CD4-positive, alpha-beta T cell treated with Interleukin-1 beta for 1 hour (primary cell): ENCODE measurements around the gene TECR.
A peak's percentile ranks its signal among the peaks of the same experiment; 100 is the strongest.
"Not testable (repeated sequence)": the region's sequence is repeated elsewhere in the genome, so short reads cannot be mapped to it uniquely, and the experiment has no call there.

ENCODE experiments used
- DNase-seq, 2 donors: peaks; one replicate each; pipeline ENCODE4 v3.0.0-alpha.2; 2020 to 2022

Gene TECR, protein sequence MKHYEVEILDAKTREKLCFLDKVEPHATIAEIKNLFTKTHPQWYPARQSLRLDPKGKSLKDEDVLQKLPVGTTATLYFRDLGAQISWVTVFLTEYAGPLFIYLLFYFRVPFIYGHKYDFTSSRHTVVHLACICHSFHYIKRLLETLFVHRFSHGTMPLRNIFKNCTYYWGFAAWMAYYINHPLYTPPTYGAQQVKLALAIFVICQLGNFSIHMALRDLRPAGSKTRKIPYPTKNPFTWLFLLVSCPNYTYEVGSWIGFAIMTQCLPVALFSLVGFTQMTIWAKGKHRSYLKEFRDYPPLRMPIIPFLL

DNA sequence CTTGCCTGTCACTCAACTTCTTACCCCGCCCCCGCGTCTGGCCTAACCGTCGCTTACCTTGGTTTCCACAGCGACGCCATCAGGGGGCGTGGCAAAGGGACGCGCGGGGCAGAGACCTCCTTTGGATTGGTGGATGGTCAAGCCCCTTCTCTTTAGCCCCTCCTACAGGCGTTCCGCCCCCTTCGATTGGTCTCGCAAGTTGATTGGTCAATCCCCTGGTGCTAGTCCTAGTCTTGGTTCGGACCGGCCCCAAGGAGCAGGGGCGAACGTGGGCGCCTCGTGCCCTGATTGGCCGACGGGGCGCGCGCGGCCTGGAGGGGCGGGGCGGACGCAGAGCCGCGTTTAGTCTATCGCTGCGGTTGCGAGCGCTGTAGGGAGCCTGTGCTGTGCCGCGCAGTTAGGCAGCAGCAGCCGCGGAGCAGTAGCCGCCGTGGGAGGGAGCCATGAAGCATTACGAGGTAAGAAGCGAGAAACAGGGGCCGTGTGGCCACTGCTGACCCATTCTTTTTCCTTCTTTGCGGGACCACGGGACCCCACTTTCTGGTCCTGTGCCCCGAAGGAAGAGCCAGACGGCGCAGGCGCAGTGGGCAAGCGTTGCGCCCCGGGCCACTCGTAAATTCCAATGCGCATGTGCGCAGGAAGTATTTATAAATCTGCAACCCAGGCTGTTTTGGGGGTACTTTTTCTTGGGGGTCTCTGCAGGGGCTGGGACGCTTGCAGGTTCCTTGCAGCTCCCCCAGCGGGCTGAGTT, at the start of gene TECR:
TSS of gene TECR (plus strand) at position 341 of the 751 bp plus-strand sequence. CDS start at position 444, 103 bp downstream.
- peak; percentile 100 for DNase-seq

DNA sequence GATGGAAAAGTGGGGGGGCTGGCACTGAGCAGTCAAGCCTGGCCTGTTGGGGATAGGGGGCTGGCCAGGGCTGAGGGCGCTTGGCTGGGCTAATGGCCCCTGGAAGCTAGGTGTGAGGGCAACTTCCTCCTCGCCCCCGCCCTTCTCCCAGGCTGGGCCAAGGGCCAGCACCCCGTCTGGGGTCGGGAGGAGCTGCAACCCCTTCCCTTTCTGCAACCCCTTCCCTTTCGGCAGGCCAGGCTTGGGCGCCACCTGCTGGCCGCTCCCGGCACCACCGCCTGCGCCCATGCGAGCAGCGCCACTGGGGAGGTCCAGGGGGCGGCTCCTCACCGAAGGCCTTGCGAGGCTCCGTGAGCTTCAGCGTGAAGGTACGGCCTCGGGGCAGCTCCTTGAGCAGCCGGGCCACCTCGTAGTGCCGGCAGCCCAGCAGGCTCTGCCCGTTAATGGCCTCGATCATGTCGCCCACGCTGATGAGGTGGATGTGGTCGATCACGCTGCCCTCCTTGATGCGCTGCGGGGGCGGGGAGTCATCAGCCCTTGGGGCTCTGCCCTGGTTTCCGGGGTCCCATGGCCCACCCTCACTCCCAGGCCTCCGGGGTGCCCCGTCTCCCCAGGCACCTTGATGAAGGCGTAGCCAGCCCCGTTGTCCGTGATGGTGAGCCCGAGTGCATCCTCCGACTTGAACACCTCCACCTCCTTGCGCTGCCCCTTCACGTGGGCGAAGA, 49.3 kb upstream of the TECR start:
- DNase-seq = peak; percentile 64 to 75

DNA sequence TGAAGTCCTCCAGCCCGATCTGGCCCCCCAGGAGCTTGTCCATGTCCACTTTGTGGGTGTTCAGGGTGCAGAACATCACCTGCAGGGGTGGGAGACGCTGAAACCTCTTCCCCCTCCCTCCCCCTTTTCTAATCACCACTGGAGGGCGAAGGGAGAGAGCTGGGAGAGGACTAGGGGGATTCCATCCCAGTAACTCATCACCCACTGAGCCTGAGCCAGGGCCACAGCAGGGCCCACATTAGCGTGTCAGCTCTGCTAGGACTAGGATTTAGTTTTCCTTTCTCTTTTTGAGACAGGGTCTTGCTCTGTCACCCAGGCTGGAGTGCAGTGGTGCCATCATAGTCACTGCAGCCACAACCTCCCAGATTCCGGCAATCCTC, 48.7 kb upstream of the TECR start:
- no peak for DNase-seq

DNA sequence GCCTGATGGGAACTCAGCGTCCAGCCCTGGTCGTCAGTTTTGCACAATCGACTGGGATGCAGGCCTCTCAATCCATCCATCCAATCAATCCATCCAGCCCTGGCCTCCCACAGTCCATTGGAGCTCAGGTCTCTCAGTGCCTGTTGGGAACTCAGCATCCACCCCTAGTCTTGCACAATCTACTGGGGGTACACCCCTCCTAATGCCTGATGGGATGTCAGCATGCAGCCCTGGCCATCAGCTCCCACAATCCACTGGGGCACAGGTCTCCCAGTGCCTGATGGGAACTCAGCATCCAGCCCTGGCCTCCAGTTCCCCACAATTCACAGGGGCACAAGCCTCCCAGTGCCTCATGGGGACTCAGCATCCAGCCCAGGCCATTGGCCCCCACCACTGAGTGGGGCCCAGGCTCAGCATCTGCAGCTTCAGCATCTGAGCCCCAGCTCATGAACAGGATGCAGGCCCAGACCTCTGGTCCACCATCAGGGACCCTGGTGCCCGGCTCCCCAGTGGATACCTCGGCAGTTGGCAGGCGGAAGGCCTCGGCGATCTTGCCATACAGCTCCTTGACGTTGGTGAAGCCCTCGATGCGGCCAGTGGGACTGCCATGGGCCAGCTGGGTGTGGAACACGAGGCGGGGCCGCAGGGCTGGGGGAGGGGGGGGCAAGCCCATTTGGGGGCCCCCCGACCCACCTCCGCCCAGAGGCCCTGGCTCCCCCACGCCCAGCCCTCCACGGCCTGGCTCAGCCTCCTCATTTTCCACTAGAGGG, 47.0 kb upstream of the TECR start:
- no peak for DNase-seq

DNA sequence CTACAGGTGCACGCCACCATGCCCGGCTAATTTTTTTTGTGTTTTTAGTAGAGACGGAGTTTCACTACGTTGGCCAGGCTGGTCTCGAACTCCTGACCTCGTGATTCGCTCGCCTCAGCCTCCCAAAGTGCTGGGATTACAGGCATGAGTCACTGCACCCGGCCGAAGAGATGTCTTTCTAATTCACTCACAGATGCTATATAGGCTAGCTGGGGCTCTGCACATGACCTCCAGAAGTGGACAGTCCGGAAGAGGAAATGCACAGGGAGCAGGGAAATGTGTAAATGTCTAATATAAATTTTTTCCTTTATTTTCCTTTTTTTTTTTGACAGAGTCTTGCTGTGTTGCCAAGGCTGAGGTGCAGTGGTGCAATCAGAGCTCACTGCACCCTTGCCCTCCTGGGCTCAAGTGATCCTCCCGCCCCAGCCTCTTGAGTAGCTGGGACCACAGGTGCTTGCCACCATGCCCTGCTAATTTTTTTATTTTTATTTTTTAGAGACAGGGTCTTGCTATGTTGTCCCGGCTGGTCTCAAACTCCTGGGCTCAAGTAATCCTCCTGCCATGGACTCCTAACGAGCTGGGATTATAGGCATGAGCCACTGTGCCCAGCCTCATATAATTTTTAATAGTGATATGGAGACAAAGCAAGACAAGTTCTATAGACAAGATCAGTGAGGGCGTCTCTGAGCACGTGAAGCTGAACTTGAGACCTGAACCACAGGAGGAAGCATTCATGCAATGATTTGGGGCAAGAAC, 41.8 kb upstream of the TECR start:
- no peak for DNase-seq

DNA sequence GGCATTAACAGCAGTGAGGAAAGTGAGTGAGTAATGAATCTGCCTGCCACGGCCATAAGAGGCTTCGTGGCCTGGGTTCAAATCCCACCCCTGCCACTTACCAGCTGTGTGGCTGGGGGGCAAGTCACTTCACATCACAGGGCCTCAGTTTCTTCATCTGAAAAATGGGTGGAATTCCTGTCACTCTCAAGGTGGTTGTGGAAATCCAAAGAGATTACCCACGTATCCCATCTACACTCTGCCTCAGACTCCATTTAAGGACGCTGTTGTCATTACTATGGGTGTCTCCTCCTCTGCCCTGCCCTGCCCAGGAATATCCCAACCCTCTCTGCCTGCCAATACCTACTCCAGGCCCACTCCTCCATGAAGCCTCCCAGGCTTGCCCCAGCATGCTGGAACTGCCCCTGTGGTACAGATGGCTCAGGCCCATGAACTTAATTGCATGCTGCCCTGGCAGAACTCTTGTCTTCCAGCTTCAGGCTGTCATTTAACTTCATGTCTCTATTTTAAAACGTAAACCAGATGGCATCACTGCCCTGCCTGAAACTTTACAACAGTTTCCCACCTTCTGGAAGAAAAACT, 36.5 kb upstream of the TECR start:
- DNase-seq = no peak

DNA sequence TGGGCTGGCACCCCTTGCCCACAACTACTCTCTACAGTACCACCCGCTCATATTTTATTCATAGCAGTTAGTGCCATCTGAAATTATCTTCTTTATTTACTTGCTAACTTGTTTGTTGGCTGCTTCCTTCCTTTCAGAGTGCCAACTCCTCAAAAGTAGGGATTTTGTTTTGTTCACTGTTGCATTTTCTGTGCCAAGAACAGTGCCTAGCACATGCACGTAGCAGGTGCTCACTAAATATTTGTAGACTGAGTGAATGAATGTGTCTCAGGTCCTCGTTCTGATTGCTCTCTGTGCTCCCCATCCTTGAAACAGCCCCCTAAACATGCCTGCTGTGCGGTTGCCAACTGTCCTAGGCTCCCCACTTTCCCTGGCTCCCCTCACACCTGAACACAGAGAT, 35.0 kb upstream of the TECR start:
- DNase-seq = no peak

DNA sequence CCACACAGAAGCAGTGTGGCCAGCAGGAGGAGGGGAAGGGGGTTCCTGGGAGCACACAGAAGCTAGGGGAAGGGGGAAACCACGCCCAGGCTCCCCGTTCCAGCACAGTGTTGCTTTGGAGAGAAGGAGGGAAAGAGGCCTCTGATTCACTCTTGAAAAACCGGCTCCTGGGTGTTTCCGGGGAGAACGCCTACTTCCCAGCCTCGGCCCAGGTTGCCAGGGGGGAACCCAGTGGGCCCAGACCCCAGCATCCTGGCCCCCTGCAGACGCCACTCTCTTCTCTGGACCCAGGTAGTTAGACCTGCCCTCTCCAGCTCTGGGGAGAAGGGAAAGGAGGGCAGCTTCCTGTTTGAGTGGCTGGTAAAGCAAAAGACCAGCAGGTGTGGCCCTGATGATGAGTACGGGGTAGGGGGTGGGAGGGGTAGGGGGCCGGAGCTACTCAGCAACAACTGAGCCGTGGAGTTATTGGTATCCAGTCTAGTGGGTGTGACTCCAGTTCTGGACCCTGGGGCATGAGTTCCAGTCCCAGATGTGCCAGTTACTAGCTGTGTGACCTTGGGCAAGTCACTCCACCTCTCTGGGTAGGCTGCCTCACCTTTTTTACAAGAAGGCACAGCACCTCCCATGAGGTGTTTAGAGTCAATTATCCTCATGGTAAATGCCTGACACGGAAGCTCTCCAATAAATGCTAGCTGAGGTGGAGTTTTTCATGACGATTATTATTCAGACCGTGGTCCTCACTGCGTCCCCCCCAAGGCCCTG, 34.3 kb upstream of the TECR start:
- no peak for DNase-seq

DNA sequence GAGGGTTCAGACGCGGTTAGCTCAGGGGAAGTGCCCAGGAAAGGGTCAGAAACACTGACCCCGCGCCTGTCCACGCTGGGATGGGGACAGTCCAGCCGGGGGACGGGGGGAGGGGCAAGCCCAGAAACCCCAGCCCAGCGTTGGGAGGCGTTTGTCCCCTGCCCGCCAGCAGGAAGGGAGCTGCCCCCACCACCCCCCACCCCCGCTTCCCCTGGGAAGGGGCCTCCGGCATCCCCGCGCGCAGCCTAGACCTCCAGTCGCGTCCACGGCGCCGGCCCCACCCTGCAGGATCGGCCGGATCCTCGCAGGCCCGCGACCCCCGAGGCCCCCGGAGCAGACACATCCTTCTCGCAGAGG, 33.7 kb upstream of the TECR start:
- DNase-seq = no peak

DNA sequence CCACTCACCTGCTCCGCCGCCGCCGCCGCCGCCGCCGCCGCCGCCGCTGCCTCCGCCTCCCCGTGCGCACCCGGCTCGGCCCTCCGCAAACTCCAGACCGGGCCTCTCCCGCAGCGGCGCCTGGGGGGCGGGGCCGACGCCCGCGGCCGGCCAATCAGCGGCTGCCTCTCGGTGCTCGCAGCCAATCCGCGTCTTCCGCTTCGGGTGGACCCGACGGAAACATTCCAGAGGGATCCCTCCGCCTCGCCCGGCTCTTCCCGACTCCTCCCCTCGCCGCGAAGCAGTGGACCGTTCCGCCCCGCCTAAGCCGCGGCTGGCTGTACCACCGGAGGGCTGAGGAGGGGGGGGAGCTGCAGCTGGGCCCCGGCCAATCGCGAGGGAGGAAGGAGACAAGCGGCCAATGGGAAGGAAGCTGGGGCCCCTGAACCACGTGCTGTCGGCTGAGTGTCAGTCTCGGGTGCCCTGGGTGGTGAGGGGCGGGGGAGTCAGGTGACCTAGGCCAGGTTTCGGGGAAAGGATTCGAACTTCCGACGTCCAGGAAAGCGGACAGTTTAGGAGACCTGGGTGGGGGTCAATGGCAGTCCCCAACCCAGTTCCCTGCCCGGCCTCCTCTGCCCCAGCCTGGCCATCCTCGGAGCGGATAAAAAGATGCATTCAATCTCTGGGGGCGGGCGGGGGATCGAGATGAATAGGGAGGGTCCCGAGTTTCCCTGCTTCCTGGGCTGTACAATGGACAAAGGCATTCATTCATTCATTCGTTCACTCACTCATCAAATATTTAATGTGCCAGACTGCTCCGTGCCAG, 33.2 kb upstream of the TECR start, which contains the start of gene GIPC1:
TSS of gene GIPC1 (minus strand) at position 99 of the 805 bp plus-strand sequence. CDS start 13,151 bp downstream, outside the sequence.
- peak; percentile 81 to 87 for DNase-seq

DNA sequence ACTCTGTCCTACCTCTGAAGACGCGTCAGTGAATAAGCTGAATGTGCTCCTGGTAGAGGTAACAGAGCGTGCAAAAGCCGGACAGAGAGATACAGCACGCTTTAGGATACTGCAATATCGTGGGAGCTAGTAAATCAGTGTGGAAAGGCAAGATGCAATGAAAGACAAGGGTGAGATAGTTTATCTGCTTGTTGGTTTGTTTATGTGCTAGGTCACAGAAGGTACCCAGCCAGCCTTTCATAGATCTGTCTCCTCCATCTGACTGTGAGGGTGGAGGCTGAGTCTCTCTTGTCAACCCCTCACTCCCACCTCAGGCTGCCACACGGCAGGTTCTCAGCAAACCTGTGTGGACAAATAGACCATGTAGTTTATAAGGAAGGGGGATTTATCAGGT, 32.6 kb upstream of the TECR start:
- no peak for DNase-seq

DNA sequence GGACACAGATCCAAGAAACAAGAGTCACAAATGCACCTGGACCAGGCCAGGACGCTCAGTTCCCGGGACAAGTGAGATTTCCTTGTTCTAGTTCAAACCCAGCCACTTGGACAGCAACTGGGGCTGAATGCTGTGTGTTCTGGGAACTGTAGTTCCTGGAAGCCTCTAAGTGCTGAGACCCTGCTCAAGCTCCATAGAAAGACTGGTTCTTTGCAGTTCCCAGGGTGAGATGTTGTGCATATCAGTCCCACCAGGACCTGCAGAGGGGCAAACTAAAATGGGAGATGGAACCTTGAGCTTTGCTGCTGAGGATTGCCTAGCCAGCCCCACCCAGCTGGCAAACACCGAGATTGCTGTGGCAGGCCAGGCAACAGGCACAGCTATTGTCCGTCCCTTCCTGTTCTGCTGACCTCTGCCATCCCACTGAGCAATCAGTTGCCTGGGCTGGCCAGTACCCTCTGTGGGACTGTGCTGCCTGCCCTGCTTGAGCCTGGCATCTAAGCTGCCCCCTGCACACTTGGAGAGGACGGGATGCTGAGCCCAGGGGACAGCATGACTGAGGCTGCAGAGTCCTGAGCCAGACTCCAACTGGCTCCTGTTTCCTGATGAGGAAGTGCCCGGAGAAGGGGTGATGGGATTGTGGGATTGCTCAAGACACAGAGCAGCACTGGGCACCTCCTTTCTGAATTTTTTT, 32.0 kb upstream of the TECR start:
- DNase-seq = no peak

DNA sequence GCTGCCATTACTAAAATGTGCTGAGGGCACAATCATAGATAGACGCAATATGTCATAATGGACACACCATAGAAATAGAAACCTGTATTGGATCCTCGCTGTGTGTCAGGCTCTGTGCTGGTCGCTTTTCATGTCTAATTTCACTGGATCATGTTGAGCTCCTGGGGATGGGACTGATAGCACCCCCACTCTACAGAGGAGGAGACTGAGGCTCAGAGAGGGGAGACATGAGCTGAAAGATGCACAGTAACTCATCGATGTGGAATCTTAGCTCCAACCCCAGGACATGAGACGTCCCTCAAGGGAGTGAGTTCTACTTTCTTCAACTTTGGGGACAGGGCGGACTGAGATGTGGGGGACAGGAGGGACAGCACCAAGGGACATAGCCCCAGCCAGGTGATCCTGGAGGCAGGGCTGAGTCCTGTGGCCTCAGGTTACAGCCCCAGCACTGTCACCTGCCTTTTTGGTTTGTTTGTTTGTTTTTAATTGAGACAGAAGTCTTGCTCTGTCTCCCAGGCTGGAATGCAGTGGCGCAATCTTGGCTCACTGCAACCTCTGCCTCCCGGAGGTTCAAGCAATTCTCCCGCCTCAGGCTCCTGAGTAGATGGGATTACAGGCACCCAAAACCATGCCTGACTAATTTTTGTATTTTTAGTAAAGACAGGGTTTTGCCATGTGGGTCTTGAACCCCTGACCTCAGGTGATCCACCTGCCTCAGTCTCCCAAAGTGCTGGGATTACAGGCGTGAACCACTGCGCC, 26.9 kb upstream of the TECR start:
- no peak for DNase-seq

DNA sequence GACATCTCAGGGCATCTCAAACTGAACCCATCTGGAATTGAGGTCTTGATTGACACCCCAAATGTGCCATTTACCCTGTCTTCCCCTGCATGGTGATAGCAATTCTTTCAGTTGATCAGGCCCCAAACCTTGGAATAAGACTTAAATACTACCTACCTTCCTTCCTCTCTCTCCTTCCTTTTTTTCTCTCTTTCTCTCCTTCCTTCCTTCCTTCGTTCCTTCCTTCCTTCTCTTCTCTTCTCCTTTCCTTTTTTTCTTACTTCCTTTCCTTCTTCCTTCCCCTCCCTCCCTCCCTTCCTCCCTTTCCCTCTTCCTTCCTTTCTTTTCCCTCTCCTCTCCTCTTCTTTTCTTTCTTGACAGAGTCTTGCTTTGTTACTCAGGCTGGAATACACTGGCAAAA, 26.1 kb upstream of the TECR start:
- no peak for DNase-seq

DNA sequence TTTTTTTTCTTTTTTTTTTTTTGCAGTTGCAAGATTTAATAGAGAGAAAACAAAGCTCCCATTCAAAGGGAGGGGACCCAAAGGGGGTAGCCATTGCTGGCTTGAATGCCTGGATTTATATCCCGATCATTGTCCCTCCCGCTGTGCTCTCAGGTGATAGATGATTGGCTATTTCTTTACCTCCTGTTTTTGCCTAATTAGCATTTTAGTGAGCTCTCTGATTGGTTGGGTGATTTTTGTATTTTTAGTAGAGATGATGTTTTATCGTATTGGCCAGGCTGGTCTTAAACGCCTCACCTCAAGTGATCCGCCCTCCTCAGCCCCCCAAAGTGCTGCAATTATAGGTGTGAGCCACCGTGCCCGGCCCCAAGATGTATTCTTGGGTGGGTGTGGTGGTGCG, 24.8 kb upstream of the TECR start:
- DNase-seq = not testable (repeated sequence)

DNA sequence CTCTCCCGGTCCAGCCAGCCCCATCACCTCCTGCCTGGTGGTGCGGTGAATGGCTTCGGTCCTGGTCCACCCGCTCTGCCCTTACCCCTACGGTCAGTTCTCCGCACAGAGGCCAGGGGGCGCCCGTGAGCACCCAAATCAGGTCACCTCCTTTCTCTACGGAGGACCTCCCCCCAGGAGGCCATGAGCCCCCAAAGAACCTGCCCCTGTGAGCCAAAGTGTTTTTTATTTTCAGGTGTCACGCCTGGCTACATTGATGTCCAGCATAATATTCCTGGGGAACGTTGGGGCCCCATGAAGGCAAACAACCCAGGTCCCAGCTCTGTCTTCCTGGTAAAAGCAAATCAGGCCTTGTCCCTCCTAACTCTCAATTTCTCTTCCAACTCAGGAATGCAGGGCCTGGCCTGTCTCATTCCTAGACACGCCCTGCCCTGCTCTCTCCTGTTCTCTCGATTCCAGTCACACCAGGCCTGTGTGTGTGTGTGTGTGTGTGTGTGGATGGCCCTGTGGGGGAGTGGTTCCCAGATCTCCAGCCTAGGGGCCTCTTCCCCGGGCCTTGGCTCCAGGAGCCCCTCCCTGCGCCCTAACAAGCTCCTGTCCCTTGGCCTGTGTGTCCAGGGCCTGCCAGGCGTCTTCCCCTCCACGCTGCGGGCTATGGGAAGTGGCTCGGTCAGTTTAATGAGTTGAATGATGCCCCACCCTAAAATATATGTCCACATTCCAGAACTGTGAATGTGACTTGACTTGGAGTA, 23.7 kb upstream of the TECR start:
- DNase-seq = peak; percentile 77 to 80

DNA sequence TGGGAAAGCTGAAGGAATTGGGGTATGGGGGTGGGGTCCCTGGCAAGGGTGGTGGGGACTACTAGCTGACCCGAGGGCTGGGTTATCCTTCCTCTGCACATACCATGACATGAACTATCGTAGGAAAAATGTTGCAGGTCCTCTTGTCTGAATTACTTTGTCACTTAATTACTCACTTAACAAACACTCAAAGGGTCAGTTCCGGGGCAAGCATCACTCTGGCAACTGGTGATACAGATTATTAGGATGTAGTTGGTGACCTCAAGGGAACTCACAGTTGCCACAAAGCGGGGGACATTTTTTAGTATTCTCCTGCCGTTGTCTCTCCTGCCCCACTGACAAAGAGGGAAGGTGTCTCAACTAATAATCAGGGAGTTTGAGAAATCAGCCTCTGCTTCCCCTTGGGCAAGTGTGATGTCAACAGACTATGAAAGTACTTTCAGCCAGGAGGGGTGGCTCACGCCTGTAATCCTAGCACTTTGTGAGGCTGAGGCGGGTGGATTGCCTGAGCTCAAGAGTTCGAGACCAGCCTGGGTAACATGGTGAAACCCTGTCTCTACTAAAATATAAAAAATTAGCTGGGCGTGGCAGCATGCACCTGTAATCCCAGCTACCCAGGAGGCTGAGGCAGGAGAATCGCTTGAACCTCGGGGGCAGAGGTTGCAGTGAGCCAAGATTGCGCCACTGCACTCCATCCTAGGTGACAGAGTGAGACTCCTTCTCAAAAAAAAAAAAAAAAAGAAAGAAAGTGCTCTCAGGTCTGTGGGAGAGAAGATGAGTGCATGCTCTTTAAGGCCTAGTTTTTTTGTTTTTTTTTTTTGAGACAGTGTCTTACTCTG, 21.5 kb upstream of the TECR start:
- DNase-seq = no peak
